Coronary artery (tissue), 2 donors: ENCODE data around the gene ATP1B2.

Source experiments
- DNase-seq: peaks from one replicate; pipeline ENCODE4 v3.0.0-alpha.2; 2017; ENCODE audit warnings: low spot score
- H3K27ac ChIP-seq, 2 donors: fragments of 200-600 bp; sonication (generic); one replicate each; pipeline ENCODE4 v1.5.1; 2016 to 2019
- H3K4me3 ChIP-seq: fragments of 200-600 bp; sonication (generic); 2 replicates; pipeline ENCODE4 v1.5.1; 2016; ENCODE audit warnings: mild to moderate bottlenecking, moderate library complexity
- TF ChIP-seq, protein P1 (sequence below): fragments of 200-600 bp; sonication (generic); IDR thresholded peaks from one replicate; pipeline ENCODE4 v1.5.1; 2019; ENCODE audit warnings: antibody characterized with exemption

ATP1B2 gene

DNA sequence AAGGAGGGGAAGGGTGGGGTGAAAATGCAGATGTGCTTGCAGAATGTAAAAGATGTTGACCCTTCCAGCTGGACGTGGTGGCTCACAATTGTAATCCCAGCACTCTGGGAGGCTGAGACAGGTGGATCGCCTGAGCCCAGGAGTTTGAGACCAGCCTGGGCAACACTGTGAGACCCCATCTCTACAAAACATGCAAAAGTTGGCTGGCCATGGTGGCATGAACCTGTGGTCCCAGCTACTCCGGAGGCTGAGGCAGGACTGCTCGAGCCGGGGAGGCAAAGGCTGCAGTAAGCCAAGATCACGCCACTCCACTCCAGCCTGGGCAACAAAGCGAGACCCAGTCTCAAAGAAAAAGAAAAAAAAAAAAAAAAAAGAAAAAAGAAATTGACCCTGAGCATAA lies 17.8 kb downstream of the ATP1B2 start:
- TF ChIP-seq, protein P1, sequence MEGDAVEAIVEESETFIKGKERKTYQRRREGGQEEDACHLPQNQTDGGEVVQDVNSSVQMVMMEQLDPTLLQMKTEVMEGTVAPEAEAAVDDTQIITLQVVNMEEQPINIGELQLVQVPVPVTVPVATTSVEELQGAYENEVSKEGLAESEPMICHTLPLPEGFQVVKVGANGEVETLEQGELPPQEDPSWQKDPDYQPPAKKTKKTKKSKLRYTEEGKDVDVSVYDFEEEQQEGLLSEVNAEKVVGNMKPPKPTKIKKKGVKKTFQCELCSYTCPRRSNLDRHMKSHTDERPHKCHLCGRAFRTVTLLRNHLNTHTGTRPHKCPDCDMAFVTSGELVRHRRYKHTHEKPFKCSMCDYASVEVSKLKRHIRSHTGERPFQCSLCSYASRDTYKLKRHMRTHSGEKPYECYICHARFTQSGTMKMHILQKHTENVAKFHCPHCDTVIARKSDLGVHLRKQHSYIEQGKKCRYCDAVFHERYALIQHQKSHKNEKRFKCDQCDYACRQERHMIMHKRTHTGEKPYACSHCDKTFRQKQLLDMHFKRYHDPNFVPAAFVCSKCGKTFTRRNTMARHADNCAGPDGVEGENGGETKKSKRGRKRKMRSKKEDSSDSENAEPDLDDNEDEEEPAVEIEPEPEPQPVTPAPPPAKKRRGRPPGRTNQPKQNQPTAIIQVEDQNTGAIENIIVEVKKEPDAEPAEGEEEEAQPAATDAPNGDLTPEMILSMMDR = no peak
- no peak overlapping the region for H3K27ac ChIP-seq
- DNase-seq = no peak
- H3K4me3 ChIP-seq = no peak overlapping the region

DNA sequence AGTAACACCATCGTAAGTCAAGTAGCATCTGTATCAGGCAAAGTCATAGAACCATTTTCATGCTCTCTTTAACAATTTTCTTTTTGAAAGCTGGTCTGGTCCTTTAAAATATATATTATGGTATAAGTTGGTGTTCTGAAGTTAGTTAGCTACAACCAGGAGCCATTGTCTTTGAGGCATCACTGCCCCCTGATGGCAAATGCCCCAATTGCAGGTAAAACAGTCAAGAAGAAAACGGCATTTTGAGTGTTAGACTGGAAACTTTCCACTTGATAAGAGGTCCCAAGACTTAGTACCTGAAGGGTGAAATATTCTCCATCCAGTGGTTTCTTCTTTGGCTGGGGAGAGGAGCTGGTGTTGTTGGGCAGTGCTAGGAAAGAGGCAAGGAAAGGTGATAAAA lies 22.5 kb downstream of the ATP1B2 start:
- Histone ChIP-seq H3K27ac (no peak overlapping the region), H3K4me3 (no peak overlapping the region)
- DNase-seq = no peak
- TF ChIP-seq, protein P1 = no peak

DNA sequence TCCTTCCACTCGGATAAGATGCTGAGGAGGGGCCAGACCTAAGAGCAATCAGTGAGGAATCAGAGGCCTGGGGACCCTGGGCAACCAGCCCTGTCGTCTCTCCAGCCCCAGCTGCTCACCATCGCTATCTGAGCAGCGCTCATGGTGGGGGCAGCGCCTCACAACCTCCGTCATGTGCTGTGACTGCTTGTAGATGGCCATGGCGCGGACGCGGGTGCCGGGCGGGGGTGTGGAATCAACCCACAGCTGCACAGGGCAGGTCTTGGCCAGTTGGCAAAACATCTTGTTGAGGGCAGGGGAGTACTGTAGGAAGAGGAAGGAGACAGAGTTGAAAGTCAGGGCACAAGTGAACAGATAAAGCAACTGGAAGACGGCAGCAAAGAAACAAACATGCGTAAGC lies 24.2 kb downstream of the ATP1B2 start:
- Histone ChIP-seq H3K27ac (no peak overlapping the region), H3K4me3 (no peak overlapping the region)
- no peak for DNase-seq
- TF ChIP-seq, protein P1 = no peak

DNA sequence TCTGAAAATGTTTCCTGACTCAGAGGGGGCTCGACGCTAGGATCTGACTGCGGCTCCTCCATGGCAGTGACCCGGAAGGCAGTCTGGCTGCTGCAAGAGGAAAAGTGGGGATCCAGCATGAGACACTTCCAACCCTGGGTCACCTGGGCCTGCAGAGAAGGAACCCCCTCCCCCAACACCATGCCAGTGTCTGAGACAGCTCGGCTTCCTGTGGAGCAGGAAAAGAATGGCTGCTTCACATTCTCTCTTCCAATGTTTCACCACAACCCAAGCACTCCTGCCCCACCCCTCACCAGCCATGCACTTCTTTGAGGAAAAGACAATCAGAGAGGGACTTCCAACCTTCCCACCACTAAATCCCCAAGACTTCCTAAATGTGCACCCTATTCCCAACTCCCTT lies 25.8 kb downstream of the ATP1B2 start:
- no peak overlapping the region for H3K27ac ChIP-seq
- TF ChIP-seq, protein P1 = no peak
- DNase-seq = no peak
- H3K4me3 ChIP-seq = no peak overlapping the region

DNA sequence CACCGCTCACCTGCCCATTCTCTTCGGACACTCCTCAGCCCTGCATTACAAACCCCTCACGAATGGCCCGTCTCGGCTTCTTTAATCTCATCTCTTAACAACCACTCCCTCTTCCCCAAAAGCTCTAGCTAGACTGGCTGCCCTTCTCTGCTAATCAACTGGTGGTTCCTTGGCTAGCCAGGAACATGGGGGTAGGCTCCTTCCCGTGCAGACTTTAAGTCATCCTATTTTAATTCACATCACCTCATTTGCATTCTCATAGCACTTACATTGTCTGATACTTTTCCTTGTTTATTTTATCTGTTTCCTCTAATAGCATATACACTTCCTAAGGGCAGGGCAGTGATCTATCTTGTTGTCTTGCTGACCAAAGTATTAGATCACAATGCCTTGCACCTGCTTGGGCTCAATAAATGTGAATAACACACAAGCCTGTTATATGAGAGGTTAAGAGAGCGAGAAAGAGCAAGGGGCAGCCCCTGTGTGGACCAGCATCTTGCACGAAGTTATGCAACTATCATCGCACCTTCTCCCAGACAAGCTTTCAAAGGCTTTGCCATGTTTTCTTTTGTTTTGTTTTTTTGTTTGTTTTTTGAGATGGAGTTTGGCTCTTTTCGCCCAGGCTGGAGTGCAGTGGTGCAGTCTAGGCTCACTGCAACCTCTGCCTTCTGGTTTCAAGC lies 26.8 kb downstream of the ATP1B2 start:
- TF ChIP-seq, protein P1 = no peak
- Histone ChIP-seq H3K27ac (no peak overlapping the region), H3K4me3 (no peak overlapping the region)
- DNase-seq = no peak

DNA sequence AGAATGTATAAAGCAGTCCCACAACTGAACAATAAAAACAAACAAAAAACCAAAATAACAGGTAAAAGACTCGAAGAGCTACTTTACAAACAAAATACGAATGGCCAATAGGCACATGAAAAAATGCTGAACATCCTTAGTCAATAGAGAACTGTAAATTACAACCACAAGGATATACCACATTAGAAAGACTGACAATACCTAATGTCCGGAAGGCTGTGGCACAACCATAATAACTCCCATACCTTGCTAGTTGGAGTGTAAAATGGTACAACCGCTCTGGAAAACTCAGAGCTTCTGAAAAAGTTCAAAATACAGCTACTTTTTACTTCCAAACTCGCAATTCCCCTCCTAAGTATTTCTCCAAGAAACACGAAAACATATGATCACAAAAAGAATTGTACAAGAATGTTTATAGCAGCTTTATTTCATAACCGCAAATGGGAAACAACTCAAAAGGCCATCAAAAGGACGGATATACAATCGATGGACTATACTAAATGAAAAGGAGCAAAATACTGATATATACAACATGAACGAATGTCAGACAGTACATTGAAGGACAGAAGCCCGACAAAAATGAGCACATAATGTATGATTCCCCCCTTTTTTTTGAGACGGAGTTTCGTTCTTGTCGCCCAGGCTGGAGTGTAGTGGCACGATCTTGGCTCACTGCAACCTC lies 34.3 kb downstream of the ATP1B2 start:
- TF ChIP-seq, protein P1 = no peak
- Histone ChIP-seq H3K4me3 (peak overlapping the region; percentile 91), H3K27ac (peak overlapping the region; percentile 95 to 96)
- no peak for DNase-seq
